GM20431 (cell line): ENCODE measurements around the gene VIPR2.
"Not testable (repeated sequence)": the region's sequence is repeated elsewhere in the genome, so short reads cannot be mapped to it uniquely, and the experiment has no call there.

Experiments
- in situ Hi-C: fragments of 300-500 bp; cut with MseI, MboI; formaldehyde crosslinking; loops from one replicate; pipeline ENCODE4 v1.15.0; 2020; ENCODE audit warnings: low sequenced_read_pairs; ENCODE audit not compliant: unreplicated experiment

VIPR2 gene

DNA sequence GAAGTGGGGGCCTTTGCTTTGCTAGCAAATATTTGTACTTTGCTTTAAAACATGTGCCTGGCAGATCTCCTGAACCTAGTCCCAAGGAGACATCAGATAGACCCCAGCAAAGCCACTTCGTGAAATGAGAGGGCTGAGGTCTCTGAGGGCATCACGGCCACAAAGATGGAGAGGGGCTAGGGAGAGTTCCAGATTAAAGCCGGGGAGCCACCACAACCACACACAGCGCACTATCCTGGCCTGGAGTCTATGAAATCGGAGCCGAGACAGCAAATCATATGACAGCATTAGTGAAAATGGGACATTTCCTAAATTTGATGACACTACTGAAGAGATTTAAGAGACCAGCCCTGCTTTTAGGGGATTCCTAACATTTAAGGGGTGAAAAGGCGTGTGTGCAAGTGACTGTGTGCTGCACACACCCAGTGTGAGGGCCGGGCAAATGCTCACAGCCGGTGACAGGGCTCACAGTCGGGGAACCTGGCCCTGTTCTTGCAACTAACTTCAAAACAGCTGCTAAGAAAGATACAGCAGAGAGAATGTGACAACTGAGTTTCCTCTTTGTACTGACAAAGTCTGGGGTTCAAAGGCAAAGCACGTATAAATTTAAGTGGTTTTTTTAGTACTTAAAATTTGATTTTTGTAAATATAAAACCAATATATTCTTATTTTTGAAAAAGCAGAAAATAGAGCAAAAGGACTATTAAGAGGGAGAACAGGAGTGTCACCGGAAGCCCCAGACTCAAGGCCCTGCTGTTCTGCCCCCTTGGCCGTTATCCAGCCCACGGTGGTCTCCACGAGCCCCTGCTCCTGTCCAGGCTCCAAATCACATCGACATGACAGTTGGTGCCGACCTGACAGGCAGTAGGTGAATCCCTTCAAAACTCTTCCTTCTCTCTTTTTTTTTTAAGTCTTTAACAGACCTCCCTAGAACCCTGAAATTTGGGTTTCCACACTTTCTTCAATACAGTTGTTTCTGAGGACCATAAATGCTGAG is 49.5 kb downstream of the VIPR2 start:
- in situ Hi-C loops = no loop called here

DNA sequence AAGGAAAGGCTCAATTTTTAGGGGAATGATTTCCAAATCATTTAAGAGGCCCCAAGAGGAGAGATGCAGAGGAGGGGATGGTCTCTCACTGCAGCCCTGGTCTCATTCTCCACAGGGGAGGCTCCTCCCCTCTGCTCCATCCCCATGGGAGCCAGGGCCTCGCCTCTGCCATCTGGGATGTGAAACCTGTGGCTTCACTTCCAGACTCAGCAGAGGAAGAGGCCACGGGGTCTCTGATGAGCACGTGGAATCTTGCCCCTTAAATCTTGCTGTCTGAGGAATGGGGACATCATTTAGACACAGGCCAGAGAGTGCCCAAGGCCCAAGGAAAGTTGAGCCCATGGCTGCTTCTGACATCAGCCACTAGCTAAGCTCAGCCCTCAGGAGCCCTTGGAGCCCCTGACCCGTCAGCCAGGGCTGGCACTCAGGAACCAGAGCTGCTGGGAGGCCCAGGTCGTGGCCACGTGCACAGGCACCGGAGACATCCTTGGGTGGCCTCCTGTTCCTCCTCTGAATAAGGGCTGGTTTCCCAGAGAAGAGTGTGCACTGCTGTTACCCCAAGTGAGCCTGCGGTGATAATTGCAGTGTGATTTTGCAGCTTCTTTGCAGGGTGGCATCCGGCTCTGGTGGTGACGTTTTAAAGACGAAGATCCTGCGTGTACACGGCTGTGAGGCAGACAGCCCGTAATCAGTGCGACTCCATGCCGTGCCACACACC is 50.5 kb downstream of the VIPR2 start:
- in situ Hi-C loops = no loop called here

DNA sequence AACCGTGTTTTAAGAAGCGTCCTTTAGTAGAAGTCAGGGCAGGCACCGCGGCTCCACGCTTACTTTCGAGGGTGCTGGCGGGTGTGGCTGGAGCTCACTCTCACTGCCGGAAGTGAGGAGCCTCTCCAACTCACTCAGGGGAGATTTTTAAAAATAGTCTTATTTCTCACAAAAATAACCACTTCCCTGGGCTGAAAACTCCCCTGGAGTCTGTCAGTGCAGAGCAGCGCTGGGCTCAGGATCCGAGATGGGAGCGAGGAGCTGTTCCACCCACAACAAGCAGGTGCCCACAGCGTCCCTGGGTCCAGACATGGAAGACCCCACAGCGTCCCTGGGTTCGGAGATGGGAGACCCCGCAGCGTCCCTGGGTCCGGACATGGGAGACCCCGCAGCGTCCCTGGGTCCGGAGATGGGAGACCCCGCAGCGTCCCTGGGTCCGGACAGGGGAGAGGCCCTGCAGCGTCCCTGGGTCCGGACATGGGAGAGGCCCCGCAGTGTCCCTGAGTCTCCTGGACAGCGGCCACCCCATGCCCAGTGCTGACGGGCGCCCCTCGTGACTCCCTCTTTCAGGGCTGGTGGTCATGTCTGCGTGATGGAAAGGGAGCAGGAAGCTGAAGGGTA is 51.2 kb downstream of the VIPR2 start:
- in situ Hi-C loops = no loop called here

DNA sequence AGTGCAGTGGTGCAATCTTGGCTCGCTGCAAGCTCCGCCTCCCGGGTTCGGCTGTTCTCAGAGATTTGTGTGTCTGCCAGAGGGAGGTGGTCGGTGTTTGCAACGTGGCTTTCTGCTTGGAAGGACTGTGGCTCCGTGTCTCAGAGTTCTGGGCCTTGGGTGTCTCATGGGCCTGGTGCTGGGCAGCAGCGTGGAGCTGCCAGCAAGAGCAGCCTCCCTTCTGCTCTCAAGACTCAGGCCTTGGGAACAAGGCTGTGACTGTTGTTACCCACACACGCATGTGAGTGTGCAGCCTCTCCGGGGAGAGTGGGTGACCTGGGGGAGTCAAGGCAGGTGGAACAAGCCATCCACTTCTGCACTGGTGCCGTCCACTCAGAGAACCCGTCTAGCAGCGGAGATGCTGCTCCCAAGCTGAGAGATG is 52.0 kb downstream of the VIPR2 start:
- in situ Hi-C loops = no loop called here

DNA sequence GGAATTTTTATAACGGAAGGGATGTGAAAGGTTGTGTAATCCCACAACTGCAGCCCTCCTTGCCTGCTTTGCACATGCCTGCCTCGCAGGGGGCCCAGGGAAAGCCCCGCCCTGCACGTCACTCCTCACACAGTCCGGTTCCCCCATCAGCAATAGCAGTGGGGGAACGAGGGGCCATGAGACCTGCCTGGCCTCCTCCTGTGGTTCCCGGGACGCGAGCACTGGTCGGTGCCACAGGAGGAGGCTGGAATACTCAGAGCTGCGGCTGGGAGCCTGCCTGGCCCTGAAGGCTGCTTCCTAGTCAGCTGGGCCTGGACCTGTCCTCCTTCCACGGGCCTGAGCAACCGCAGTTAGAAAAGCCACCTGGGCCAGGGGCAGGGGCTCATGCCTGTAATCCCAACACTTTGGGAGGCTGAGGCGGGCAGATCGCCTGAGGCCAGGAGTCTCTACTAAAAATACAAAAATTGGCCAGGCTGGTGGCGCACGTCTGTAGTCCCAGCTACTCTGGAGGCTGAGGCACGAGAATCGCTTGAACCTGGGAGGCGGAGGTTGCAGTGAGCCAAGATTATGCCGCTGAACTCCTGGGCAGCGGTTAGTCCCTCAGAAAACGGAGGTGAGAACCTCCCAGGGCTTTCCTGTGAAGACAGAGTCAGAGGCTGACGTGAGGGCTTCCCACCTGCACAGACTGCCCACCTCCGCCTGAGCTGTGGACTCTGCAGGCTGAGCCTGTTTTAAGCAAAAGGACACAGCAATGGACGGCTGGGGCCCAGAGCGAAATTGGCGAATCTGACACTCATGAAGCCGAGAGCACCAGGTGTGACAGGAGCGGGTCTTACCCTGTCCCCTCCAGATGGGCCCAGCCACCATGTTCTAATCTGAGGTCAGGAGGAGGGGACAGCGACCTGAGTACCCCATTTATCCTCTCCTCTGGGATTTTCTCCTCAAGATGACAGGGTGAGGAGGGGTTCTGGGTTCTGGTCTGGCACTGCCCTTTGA is 52.9 kb downstream of the VIPR2 start:
- in situ Hi-C loops = no loop called here

DNA sequence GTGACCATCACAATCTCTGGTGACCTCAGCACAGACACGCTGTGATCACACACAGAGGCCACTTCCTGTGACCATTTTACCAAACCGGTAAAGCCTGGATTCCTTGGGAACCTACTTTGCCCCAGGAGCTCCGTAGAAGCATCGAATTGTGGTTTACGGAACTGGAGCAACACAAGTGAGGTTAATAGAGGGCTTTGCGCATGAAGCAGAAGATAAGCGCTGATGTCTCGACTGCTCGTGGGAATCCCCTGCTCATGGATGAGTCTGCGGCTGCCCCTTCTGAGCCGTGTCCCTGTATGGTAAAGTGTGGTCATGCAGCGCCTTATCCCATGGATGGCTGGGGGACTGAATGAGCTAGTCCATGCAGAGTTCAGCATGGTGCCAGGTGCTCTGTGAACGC is 53.6 kb downstream of the VIPR2 start:
- in situ Hi-C loops = no loop called here

DNA sequence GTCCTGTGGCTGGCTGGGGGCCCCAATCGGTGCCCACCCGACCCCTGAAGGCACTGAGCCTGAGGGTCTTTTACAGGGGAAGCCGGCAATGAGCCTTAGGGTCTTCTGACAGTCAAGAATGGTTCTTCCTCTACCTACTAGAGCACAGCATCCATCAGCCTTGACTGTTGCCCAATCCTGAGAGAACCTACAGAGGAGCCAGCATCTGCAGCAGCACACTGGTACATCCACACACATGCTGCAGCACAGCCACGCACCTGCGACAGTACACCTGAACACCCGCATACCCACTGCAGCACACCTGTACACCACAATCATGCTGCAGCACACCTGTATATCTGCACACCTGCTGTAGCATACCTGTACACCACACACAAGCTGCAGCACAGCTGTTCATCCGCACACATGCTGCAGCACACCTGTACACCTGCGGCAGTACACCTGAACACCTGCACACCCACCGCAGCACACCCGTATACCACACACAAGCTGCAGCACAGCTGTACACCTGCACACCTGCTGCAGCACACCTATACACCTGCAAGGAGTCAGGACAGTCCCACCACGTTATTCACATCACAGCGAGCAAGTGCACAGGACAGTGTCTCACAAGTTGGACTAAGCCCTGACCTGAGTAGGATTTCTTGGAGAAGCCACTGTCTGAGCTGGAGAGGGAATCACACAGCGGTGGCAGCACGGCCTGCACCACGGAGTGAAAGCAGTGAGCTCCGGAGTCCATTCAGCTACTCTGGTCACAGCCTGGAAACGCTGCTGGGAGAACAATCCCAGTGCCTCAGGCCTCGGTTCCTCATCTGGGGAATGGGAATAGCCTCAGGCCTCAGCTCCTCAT is 56.4 kb downstream of the VIPR2 start:
- in situ Hi-C loops = no loop called here

DNA sequence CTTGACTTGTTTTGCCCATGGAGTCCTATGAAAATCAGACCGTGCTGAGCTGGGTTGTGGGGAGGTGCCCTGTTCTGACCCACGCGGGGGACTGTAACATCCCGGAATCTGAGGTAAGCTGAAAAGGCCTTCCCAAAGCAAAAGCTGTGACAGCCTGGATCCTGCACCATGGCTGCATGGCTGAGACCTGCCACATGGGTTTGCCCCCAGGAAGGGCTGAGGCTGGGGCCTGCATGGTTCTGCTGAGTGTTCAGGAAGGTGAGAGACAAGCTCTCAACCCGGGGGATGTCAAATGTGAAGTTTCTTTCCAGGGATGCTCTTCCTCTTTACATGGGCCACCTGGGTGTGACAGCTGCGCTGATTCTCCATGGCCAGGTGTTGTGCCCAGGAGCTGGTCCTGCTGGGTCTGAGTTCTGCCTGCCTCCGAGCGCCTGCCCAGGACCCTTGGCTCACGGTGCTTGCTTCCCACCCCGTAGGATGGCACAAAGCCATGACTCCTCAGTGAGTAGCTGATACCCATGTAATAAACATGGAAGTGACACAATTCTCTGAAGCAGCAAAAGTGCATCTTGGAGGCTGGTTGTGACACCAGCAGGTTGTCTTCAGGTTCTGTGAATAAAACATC is 58.3 kb downstream of the VIPR2 start:
- in situ Hi-C loops = no loop called here

DNA sequence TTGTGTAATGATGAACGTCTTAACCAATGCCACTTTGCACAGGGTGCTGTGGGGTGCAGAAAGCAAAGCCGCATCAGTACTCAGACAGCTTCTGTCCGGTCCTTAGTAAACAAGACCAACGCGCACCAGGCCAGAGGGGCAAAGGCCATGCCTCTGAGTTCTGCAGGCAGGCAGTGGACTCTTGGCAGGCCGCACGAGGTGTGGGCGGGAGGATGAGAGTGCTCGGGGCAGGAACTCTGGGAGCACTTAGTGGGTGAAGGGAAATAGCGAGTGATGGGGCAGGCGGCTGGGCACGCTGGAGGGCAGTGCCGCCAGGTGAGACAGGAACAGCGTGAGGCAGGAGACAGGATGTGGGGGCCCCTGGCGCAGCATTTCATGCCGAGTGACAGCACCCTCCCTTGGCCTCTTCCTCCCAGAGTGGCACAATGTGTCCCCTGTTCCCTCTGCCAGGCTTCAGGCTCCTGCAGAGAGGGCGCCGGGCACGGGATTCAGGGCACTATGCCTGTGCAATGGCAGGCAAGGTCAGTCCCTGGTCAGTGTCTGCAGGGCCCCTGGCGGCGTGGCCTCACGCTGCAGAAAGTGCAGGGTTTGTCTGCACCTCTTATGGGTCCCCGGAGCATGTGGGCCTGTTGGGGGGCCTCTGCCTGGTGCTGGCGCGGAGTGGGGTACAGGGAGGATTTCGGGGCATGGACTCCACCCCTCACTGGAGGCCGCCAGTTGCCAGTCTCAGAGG is 60.4 kb downstream of the VIPR2 start:
- in situ Hi-C loops = no loop called here

DNA sequence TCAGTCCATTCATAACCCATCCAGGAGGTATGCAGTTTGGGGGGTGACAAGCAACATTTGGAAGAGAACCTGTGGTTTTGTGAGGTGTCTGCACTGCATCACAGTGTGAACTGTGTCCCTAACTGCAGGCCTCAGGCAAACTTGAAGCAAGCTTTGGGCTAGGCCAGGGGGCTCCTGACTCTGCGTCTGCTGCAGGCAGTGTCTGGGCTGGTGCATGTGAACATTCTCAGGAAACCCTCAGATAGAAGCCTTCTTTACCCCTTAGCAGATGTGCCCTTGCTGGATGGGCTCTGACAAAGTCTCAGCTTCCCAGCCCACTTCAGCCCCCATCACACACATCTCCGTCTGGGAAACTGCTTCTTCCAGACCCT is 61.0 kb downstream of the VIPR2 start:
- in situ Hi-C loops = no loop called here

DNA sequence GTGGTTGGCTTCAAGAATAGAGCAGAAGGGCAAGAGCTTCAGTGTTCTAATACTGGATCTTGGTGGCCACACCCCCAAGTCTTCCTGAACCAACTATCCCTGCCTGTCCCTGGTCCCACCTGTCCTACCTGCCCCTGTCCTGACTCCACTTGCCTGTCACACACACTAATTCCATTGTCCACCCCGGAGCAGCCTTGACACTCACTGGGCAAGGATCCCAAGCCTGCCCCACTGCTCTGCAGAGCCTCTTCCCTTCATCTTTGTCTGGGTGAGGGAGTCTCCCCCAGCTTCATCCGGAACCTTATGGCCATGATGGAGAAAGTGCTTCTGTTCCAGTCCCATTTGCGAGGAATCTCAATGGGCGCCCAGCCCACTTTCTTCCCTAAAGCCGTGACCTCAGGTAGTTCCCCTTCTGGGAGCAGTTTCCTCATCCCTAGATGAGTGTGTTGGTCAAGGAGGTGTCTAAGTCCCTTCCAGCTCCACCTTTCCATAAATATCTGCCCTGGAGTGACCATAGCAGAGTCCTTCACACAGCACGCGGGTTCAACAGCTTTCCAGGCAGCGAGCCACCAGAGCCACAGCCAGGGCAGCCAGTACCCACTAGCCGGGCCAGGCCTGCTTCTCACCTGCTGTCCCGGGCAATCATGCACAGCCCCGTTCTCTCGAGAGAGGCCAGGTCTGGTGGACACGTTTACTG is 61.5 kb downstream of the VIPR2 start:
- in situ Hi-C loops = no loop called here

DNA sequence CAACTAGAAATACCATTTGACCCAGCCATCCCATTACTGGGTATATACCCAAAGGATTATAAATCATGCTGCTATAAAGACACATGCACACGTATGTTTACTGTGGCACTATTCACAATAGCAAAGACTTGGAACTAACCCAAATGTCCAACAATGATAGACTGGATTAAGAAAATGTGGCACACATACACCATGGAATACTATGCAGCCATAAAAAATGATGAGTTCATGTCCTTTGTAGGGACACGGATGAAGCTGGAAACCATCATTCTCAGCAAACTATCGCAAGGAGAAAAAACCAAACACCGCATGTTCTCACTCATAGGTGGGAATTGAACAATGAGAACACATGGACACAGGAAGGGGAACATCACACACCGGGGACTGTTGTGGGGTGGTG is 62.6 kb downstream of the VIPR2 start:
- in situ Hi-C loops = not testable (repeated sequence)

DNA sequence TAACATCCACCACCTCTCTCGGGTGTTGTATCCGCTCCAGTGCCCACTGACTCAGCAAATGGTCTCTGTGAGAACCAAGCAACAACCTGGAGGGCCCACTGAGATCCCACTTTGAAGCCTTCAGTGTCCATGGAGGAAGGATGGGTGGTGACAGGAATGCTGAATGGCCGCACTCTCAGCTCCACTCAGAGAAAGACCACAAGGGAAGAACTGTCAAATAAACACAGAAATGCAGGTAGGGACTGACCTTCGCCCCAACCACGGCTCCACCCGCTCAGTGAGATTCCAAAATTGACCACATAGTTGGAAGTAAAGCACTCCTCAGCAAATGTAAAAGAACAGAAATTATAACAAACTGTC is 65.8 kb downstream of the VIPR2 start:
- in situ Hi-C loops = no loop called here

DNA sequence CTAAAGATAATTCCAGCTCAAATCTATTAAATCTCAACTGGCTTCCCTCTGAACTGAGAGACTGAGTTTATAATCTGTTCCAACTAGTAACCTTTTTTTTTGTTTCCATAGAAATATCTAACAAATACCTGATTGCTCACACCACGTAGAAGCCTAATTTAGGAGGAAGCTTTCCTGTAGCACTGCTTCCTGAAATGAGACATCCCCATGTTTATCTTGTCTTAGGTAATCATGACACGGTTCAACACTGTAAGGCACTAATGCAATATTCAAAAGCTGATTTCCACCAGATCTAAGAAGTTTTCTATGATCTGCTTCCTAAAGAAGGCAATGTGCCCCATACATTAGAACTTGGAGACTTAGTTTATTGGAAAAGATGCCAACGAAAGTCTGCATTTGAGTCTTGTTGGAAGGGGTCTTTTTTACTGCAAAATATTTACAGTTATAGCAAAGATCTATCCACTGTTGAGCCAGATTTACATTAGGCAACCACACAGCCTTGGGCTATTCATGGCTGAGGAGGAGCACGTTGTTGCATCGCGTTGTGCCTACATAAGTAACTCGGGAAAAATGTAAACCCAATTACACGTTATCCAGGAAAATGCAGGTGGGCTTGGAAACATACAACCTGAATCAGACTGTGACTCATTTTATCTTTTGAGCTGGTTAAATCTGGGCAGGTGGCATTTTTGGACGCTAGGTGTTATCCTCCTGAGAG is 66.3 kb downstream of the VIPR2 start:
- in situ Hi-C loops = no loop called here

DNA sequence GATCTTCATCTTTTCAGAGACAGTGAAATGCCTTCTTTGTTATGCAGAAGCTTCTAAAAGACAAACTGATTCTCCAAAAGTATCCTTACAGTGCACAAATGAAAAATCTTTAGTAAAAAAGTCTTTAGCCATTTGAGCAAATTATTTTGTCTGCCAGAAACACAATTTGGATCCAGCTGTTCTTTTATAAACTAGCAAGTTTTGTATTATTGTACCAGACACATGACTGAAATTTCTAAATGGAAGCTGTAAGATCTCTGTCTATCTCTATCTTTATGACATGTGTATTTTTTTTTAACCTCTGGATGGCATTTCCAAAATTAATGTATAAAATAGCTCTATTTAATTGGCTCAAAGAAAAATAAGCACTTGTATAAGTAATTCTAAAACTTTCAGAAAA is 68.3 kb downstream of the VIPR2 start:
- in situ Hi-C loops = no loop called here

DNA sequence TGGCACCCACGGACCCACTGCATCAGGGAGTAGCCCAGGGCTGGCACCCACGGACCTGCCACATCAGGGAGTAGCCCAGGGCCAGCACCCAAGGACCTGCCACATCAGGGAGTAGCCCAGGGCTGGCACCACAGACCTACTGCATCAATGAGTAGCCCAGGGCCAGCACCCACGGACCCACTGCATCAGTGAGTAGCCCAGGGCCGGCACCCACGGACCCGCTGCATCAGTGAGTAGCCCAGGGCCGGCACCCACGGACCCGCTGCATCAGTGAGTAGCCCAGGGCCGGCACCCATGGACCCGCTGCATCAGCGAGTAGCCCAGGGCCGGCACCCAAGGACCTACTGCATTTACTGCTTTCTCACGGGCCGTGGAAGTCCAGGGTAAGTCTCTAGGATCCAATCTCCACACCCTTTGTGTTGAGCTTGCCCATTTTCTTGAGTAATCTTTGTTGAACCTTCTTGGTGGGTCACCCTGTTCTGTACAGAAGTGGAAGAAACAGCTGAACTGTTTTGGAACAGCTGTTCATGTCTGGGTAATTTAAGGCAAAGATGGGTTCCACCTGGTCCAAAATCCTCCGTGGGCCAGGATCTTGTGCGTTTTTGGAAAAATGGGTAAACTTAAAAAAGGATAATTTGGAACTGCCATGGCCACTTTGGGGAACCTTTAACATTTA is 69.0 kb downstream of the VIPR2 start:
- in situ Hi-C loops = no loop called here
